Ishikawa (cell line): ENCODE measurements around the gene TNIK.

ENCODE experiments used
- CEBPB ChIP-seq: IDR thresholded peaks from 2 replicates; pipeline ENCODE4 v1.6.1; 2012
- CREB1 ChIP-seq: IDR thresholded peaks from 2 replicates; pipeline ENCODE4 v1.6.1; 2012; ENCODE audit warnings: low read depth
- EGR1 ChIP-seq: IDR thresholded peaks from 2 replicates; pipeline ENCODE4 v1.6.1; 2012
- EP300 ChIP-seq: IDR thresholded peaks from 2 replicates; pipeline ENCODE4 v1.6.1; 2012; ENCODE audit warnings: borderline replicate concordance
- FOXM1 ChIP-seq: IDR thresholded peaks from 2 replicates; pipeline ENCODE4 v1.6.1; 2012; ENCODE audit warnings: low read depth, borderline replicate concordance
- MAX ChIP-seq: IDR thresholded peaks from 2 replicates; pipeline ENCODE4 v1.6.1; 2012
- NFIC ChIP-seq: IDR thresholded peaks from 2 replicates; pipeline ENCODE4 v1.6.1; 2012
- RAD21 ChIP-seq: IDR thresholded peaks from 2 replicates; pipeline ENCODE4 v1.6.1; 2012; ENCODE audit warnings: low read depth
- REST ChIP-seq: IDR thresholded peaks from 2 replicates; pipeline ENCODE4 v1.6.1; 2012; ENCODE audit warnings: low read depth, mild to moderate bottlenecking
- TAF1 ChIP-seq: IDR thresholded peaks from 2 replicates; pipeline ENCODE4 v1.6.1; 2012; ENCODE audit warnings: low read depth, mild to moderate bottlenecking
- TCF12 ChIP-seq: IDR thresholded peaks from 2 replicates; pipeline ENCODE4 v1.6.1; 2012; ENCODE audit warnings: low read depth
- TEAD4 ChIP-seq: IDR thresholded peaks from 2 replicates; pipeline ENCODE4 v1.6.1; 2012
- USF1 ChIP-seq: IDR thresholded peaks from 2 replicates; pipeline ENCODE4 v1.6.1; 2012
- YY1 ChIP-seq: IDR thresholded peaks from 2 replicates; pipeline ENCODE4 v1.6.1; 2012; ENCODE audit warnings: low read depth
- ZBTB7A ChIP-seq: IDR thresholded peaks from 2 replicates; pipeline ENCODE4 v1.6.1; 2012; ENCODE audit warnings: low read depth

Gene TNIK

GRCh38 chr3:171442184-171442583, 18.0 kb downstream of the TNIK start:
- no peak for TF ChIP-seq USF1

- TF ChIP-seq MAX (no peak), TAF1 (no peak), CREB1 (no peak), REST (no peak), TCF12 (no peak), TEAD4 (no peak), FOXM1 (no peak), NFIC (no peak), USF1 (no peak), YY1 (no peak), CEBPB (no peak), EGR1 (no peak), ZBTB7A (no peak), EP300 (no peak), RAD21 (no peak)
Measured at GRCh38 chr3:171441381-171441780, 18.8 kb downstream of the TNIK start.

GRCh38 chr3:171439996-171440395, 20.2 kb downstream of the TNIK start:
- TF ChIP-seq CEBPB (no peak), TEAD4 (no peak), NFIC (no peak), ZBTB7A (no peak)

- TF ChIP-seq MAX: no peak
Measured at GRCh38 chr3:171437115-171437756, 23.0 kb downstream of the TNIK start.

- TF ChIP-seq YY1 (no peak), TCF12 (no peak), CEBPB (no peak), ZBTB7A (no peak), MAX (no peak), REST (no peak), USF1 (no peak), TAF1 (no peak), FOXM1 (no peak), CREB1 (no peak), TEAD4 (no peak), EGR1 (no peak), NFIC (no peak), RAD21 (no peak), EP300 (no peak)
Measured at GRCh38 chr3:171436380-171436779, 23.8 kb downstream of the TNIK start.

GRCh38 chr3:171435757-171436156, 24.4 kb downstream of the TNIK start:
- no peak for TF ChIP-seq TCF12
- no peak for TF ChIP-seq USF1
- TF ChIP-seq TAF1: no peak
- TF ChIP-seq CEBPB: no peak
- TF ChIP-seq MAX: no peak
- no peak for TF ChIP-seq NFIC
- TF ChIP-seq EGR1: no peak
- no peak for TF ChIP-seq EP300
- no peak for TF ChIP-seq ZBTB7A
- no peak for TF ChIP-seq TEAD4
- no peak for TF ChIP-seq FOXM1
- TF ChIP-seq RAD21: no peak
- no peak for TF ChIP-seq REST
- no peak for TF ChIP-seq YY1
- TF ChIP-seq CREB1: no peak
